Muscle of leg (tissue), 11 donors: ENCODE results near the gene KLF16. TPM values are rescaled to one million over a fixed set of nuclear protein-coding genes. Genes with fewer than 3 reads are reported as not detected.
A peak's percentile ranks its signal among the peaks of the same experiment; 100 is the strongest.

Source experiments
- DNase-seq: peaks from one replicate; pipeline ENCODE4 v3.0.0; 2013
- H3K27ac ChIP-seq: one replicate; pipeline ENCODE4 v1.5.1; 2013; ENCODE audit warnings: mild to moderate bottlenecking, low read length, control low read depth
- H3K27me3 ChIP-seq: one replicate; pipeline ENCODE4 v1.6.1; 2013; ENCODE audit warnings: low read length; ENCODE audit not compliant: control insufficient read depth, insufficient read depth
- H3K36me3 ChIP-seq: one replicate; pipeline ENCODE4 v1.6.1; 2013; ENCODE audit warnings: low read length; ENCODE audit not compliant: control insufficient read depth, insufficient read depth
- H3K4me1 ChIP-seq: one replicate; pipeline ENCODE4 v1.6.1; 2013; ENCODE audit warnings: low read length; ENCODE audit not compliant: control insufficient read depth, insufficient read depth
- H3K4me3 ChIP-seq: one replicate; pipeline ENCODE4 v1.5.1; 2013; ENCODE audit warnings: low read length, control low read depth
- H3K9me3 ChIP-seq: replicated peaks from 2 replicates; pipeline ENCODE4 v1.6.1; 2013; ENCODE audit warnings: low read depth, low read length; ENCODE audit not compliant: control insufficient read depth
- WGBS: methylation state at CpG from one replicate; pipeline ENCODE4 v1.1.5; 2013; ENCODE audit warnings: missing lambda C conversion rate; ENCODE audit not compliant: insufficient coverage; 5-methylcytosine and 5-hydroxymethylcytosine counted together
- polyA plus RNA-seq, 8 donors: library from polyadenylated mRNA; unstranded; fragments of 120-200 nt; gene quantifications; one replicate each; pipeline versions ENCODE4 v1.2.1 to v1.2.3, GENCODE V29; 2013; ENCODE audit warnings: inconsistent platforms in 1 of 8, low replicate concordance in 1 of 8; ENCODE audit not compliant: insufficient read length in 8 of 8, insufficient read depth in 1 of 8
- total RNA-seq: library from RNA; stranded (reverse); fragments of 120-200 nt; gene quantifications from one replicate; pipeline ENCODE4 v1.2.4, GENCODE V29; 2013

Gene KLF16
- total and polyA plus RNA-seq, 9 donors, result 4.1 to 15.0 (median 12.7) TPM

GRCh38 chr19:1813192-1814182 is 49.9 kb downstream of the KLF16 start:
- H3K9me3 ChIP-seq, result no peaks in the 10 kb centered on the region
- peaks cover 2% of the 10 kb centered on the region for H3K27me3 ChIP-seq
- peaks cover 35% of the 10 kb centered on the region for H3K36me3 ChIP-seq
- H3K4me3 ChIP-seq, result peak overlapping the region; percentile 53
- DNase-seq, result no peak
- H3K27ac ChIP-seq, result peak overlapping the region; percentile 13
- 55% methylated on average over 16 of the region's 21 CpGs for WGBS
- peaks cover 14% of the 10 kb centered on the region for H3K4me1 ChIP-seq

GRCh38 chr19:1812426-1813191 is 50.8 kb downstream of the KLF16 start:
- Histone ChIP-seq H3K27ac (peak overlapping the region; percentile 29), H3K36me3 (peaks cover 27% of the 10 kb centered on the region), H3K9me3 (no peaks in the 10 kb centered on the region), H3K27me3 (peaks cover 2% of the 10 kb centered on the region), H3K4me3 (peak overlapping the region; percentile 53), H3K4me1 (peaks cover 14% of the 10 kb centered on the region)
- peak; percentile 90 for DNase-seq
- WGBS, result 1% methylated on average over 40 of the region's 47 CpGs

DNA sequence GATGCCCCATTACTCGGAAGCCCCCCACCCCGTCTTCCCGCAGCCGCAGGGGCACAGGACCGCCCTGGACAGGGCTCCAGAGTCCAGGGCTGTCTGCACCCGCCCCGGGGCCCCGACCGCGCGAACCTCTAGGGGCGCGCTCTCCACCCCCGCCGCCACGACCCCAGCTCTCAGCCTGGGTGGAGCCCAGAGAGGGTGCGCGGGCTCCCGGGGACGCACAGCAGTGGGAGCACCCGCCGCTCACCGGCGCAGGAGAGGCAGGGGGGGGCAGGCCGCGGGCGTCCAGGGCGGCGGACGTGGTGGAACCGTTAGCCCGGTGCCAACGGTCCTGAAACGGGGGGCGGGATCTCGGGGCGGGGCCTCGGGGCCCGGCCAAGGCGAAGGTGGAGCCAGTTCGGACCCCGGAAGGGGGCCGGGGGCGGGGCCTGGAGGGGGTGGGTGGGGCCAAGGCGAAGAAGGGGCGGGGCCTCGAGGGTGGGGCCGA is 51.4 kb downstream of the KLF16 start, which contains the start of gene ATP8B3:
Gene ATP8B3 (minus strand): TSS at position 335 of the 484 bp plus-strand sequence. CDS start 540 bp downstream, outside the sequence.
- Histone ChIP-seq H3K27me3 (peaks cover 7% of the 10 kb centered on the region), H3K4me1 (peaks cover 14% of the 10 kb centered on the region), H3K36me3 (peaks cover 20% of the 10 kb centered on the region), H3K27ac (peak within 1 kb of the TSS; percentile 29), H3K4me3 (peak within 1 kb of the TSS; percentile 53), H3K9me3 (no peaks in the 10 kb centered on the region)
- WGBS, result 3% methylated on average over 34 of the region's 48 CpGs
- DNase-seq, result no peak

DNA sequence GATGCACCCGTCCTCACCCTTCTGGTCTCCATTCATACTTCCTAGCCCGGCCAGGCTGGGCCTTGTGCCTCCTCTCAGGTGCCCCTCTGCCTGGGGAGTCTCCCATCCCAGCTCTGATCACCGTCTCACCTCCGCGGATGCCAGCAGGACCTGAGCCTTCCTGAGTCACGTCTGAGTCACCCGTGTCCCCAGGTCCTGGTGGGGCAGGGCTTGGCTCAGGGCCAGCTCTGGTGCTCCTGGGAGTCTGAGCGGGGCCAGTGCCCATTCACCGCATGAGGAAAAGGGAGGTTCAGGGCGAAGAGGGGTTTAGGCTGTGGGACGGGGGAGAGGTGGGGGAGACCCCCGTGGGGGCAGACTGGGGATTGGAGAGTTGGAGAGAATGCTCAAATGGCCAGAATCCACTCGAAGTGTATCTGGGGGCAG is 51.9 kb downstream of the KLF16 start:
- 32% methylated on average over 11 of the region's 13 CpGs for WGBS
- H3K4me3 ChIP-seq, result no peak overlapping the region
- H3K4me1 ChIP-seq, result peaks cover 14% of the 10 kb centered on the region
- peaks cover 9% of the 10 kb centered on the region for H3K27me3 ChIP-seq
- H3K9me3 ChIP-seq, result no peaks in the 10 kb centered on the region
- peak; percentile 36 for DNase-seq
- H3K36me3 ChIP-seq, result peaks cover 15% of the 10 kb centered on the region
- H3K27ac ChIP-seq, result no peak overlapping the region

GRCh38 chr19:1810439-1811160 is 52.8 kb downstream of the KLF16 start:
- Histone ChIP-seq H3K4me1 (peaks cover 14% of the 10 kb centered on the region), H3K4me3 (no peak overlapping the region), H3K36me3 (peaks cover 8% of the 10 kb centered on the region), H3K9me3 (no peaks in the 10 kb centered on the region), H3K27ac (no peak overlapping the region), H3K27me3 (peaks cover 9% of the 10 kb centered on the region)
- DNase-seq, result no peak
- WGBS, result 87% methylated on average over 15 of the region's 19 CpGs

DNA sequence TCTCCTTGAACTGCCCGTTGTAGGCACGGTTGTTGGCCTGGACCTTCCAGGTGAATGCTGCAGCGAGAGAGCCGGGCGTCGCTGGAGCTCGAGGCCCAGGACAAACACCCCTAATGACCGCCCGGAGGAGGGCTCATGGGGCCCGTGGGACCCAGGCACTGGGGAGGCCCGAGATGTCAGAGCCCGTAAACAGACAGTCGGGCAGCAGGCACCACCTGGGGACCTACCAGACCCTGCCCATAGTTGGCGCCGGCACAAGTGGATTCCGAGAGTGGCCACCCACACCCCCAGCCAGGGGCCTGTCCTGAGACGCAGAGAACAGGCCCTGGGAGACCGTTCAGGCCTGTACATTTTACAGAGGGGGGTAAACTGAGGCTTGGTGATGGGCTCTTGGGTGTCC is 53.7 kb downstream of the KLF16 start:
- 71% methylated on average over 11 of the region's 18 CpGs for WGBS
- Histone ChIP-seq H3K36me3 (no peaks in the 10 kb centered on the region), H3K4me3 (no peak overlapping the region), H3K9me3 (no peaks in the 10 kb centered on the region), H3K27ac (no peak overlapping the region), H3K27me3 (peaks cover 9% of the 10 kb centered on the region), H3K4me1 (peaks cover 14% of the 10 kb centered on the region)
- DNase-seq, result peak; percentile 11

GRCh38 chr19:1808395-1808731 is 55.0 kb downstream of the KLF16 start:
- WGBS, result 91% methylated on average over 2 of the region's 2 CpGs
- no peak overlapping the region for H3K27ac ChIP-seq
- no peak overlapping the region for H3K4me3 ChIP-seq
- H3K36me3 ChIP-seq, result no peaks in the 10 kb centered on the region
- peaks cover 14% of the 10 kb centered on the region for H3K4me1 ChIP-seq
- H3K27me3 ChIP-seq, result peaks cover 9% of the 10 kb centered on the region
- H3K9me3 ChIP-seq, result peaks cover 3% of the 10 kb centered on the region
- no peak for DNase-seq

- H3K4me3 ChIP-seq, result no peak overlapping the region
- H3K27ac ChIP-seq, result no peak overlapping the region
- H3K27me3 ChIP-seq, result peaks cover 9% of the 10 kb centered on the region
- H3K4me1 ChIP-seq, result peaks cover 9% of the 10 kb centered on the region
- peak; percentile 7 for DNase-seq
- H3K36me3 ChIP-seq, result no peaks in the 10 kb centered on the region
- peaks cover 3% of the 10 kb centered on the region for H3K9me3 ChIP-seq
- WGBS, result 60% methylated on average over 22 of the region's 30 CpGs
These were observed 55.5 kb downstream of the KLF16 start for GRCh38 chr19:1807695-1808394.

GRCh38 chr19:1807030-1807694 is 56.2 kb downstream of the KLF16 start:
- Histone ChIP-seq H3K4me1 (peaks cover 4% of the 10 kb centered on the region), H3K4me3 (no peak overlapping the region), H3K36me3 (no peaks in the 10 kb centered on the region), H3K27me3 (peaks cover 9% of the 10 kb centered on the region), H3K27ac (no peak overlapping the region), H3K9me3 (peaks cover 3% of the 10 kb centered on the region)
- WGBS, result 32% methylated on average over 21 of the region's 28 CpGs
- DNase-seq, result peak; percentile 6
